NCI-H146 treated with DMSO at 0.1 percent for 48 hours (cell line): ENCODE results near the gene STAT2.
"Not testable (repeated sequence)": the region's sequence is repeated elsewhere in the genome, so short reads cannot be mapped to it uniquely, and the experiment has no call there.

Source experiments
- DNase-seq: peaks from one replicate; lab custom pipeline; 2025; ENCODE audit not compliant: unreplicated experiment; lab: John Stamatoyannopoulos, UW

Gene STAT2

GRCh38 chr12:56362130-56363059 is 2.5 kb upstream of the STAT2 start, which contains the start of gene APOF:
Gene APOF, minus strand, starts transcription at chr12:56362857. Its CDS starts 112 bp downstream, at chr12:56362745.
- DNase-seq: no peak

GRCh38 chr12:56361487-56362129 is 1.7 kb upstream of the STAT2 start:
- no peak for DNase-seq

GRCh38 chr12:56358836-56359532 is 923 bp downstream of the STAT2 start:
- DNase-seq: no peak

GRCh38 chr12:56351325-56351724 is 8.6 kb downstream of the STAT2 start:
- no peak for DNase-seq

GRCh38 chr12:56350662-56351061 is 9.2 kb downstream of the STAT2 start:
- DNase-seq: no peak

- DNase-seq: no peak
Observed at GRCh38 chr12:56348776-56349175, 11.1 kb downstream of the STAT2 start.

GRCh38 chr12:56347255-56347654 is 12.7 kb downstream of the STAT2 start:
- DNase-seq: not testable (repeated sequence)

- no peak for DNase-seq
Observed at GRCh38 chr12:56346675-56347074, 13.2 kb downstream of the STAT2 start.

- DNase-seq: not testable (repeated sequence)
Observed at GRCh38 chr12:56342290-56342689, 17.6 kb downstream of the STAT2 start.

- no peak for DNase-seq
Observed at GRCh38 chr12:56341616-56342015, 18.3 kb downstream of the STAT2 start.

GRCh38 chr12:56339158-56339422 is 20.8 kb downstream of the STAT2 start:
- DNase-seq: no peak

GRCh38 chr12:56338308-56339157 is 21.4 kb downstream of the STAT2 start, which contains the start of gene IL23A:
Gene IL23A, plus strand, starts transcription at chr12:56338884. Its CDS starts 161 bp downstream, at chr12:56339045.
- DNase-seq: peak; percentile 90

- no peak for DNase-seq
Observed at GRCh38 chr12:56337753-56338251, 22.1 kb downstream of the STAT2 start.

GRCh38 chr12:56336361-56337167 is 23.3 kb downstream of the STAT2 start:
- no peak for DNase-seq

- DNase-seq: not testable (repeated sequence)
Observed at GRCh38 chr12:56335527-56335926, 24.4 kb downstream of the STAT2 start.

- DNase-seq: no peak
Observed at GRCh38 chr12:56334490-56334793, 25.5 kb downstream of the STAT2 start.

GRCh38 chr12:56333679-56334489 is 26.0 kb downstream of the STAT2 start, which contains the start of gene PAN2:
Gene PAN2, minus strand, starts transcription at chr12:56334000. Its CDS starts 906 bp downstream, at chr12:56333094.
- DNase-seq: peak; percentile 97

GRCh38 chr12:56333197-56333678 is 26.7 kb downstream of the STAT2 start:
- no peak for DNase-seq
